ENCODE data around the gene MRPL1. TPM values are rescaled to one million over a fixed set of nuclear protein-coding genes. Genes with fewer than 3 reads are reported as not detected.

MRPL1 gene
- total RNA-seq, 3 donors from 2014 or later (not counting 1 experiment from before 2014, with no cell fraction given): 17.9 to 22.9 (median 22.9) TPM

DNA sequence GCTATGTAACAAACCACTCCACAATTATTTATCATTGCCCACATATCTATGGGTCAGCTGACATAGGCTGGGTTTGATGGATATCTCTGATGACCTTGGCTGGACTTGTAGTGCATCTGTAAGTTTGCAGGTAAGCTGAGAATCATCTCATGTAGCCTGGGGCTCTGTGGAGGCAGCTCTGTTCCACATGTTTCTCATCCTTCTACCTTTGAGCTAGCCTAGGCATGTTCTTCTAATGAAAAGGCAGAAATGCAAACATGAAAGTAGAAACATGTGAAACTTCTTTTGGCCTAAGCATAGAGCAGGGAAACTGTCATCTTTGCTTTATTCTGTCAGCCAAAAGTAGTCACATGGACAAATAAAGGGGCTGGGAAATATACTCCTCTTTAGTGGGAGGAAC is 18.2 kb downstream of the MRPL1 start:
- no peak overlapping the region for H3K4me3 Mint-ChIP-seq
- TF ChIP-seq, protein P1, sequence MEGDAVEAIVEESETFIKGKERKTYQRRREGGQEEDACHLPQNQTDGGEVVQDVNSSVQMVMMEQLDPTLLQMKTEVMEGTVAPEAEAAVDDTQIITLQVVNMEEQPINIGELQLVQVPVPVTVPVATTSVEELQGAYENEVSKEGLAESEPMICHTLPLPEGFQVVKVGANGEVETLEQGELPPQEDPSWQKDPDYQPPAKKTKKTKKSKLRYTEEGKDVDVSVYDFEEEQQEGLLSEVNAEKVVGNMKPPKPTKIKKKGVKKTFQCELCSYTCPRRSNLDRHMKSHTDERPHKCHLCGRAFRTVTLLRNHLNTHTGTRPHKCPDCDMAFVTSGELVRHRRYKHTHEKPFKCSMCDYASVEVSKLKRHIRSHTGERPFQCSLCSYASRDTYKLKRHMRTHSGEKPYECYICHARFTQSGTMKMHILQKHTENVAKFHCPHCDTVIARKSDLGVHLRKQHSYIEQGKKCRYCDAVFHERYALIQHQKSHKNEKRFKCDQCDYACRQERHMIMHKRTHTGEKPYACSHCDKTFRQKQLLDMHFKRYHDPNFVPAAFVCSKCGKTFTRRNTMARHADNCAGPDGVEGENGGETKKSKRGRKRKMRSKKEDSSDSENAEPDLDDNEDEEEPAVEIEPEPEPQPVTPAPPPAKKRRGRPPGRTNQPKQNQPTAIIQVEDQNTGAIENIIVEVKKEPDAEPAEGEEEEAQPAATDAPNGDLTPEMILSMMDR (IDR thresholded peaks at IDR 0.05): no peak
- intact Hi-C loops (cut with micrococcal nuclease): no loop called here
- H3K9me3 Mint-ChIP-seq: no peaks in the 10 kb centered on the region
- no peaks in the 10 kb centered on the region for H3K36me3 Mint-ChIP-seq
- H3K4me1 Mint-ChIP-seq: peaks cover 16 to 22% of the 10 kb centered on the region in 2 donors
- no peak for DNase-seq
- H3K27me3 ChIP-seq (ENCODE audit: control insufficient read depth, insufficient read depth, low read length): no peaks in the 10 kb centered on the region
- no peaks in the 10 kb centered on the region for H3K4me1 ChIP-seq (ENCODE audit: control insufficient read depth, insufficient read depth, low read length)
- peaks cover 14% of the 10 kb centered on the region for H3K36me3 ChIP-seq (ENCODE audit: control insufficient read depth, insufficient read depth, low read length)
- no peak overlapping the region for H3K27ac ChIP-seq (ENCODE audit: low read length)
- no peak overlapping the region for H3K4me3 ChIP-seq (ENCODE audit: low read length)
- no peaks in the 10 kb centered on the region for H3K27me3 Mint-ChIP-seq (ENCODE audit: low read depth in 2 of 2)
- no peak for ATAC-seq
- no peaks in the 10 kb centered on the region for H3K9me3 ChIP-seq (ENCODE audit: control insufficient read depth, insufficient read depth, low read length)
- no peak overlapping the region for H3K27ac Mint-ChIP-seq

DNA sequence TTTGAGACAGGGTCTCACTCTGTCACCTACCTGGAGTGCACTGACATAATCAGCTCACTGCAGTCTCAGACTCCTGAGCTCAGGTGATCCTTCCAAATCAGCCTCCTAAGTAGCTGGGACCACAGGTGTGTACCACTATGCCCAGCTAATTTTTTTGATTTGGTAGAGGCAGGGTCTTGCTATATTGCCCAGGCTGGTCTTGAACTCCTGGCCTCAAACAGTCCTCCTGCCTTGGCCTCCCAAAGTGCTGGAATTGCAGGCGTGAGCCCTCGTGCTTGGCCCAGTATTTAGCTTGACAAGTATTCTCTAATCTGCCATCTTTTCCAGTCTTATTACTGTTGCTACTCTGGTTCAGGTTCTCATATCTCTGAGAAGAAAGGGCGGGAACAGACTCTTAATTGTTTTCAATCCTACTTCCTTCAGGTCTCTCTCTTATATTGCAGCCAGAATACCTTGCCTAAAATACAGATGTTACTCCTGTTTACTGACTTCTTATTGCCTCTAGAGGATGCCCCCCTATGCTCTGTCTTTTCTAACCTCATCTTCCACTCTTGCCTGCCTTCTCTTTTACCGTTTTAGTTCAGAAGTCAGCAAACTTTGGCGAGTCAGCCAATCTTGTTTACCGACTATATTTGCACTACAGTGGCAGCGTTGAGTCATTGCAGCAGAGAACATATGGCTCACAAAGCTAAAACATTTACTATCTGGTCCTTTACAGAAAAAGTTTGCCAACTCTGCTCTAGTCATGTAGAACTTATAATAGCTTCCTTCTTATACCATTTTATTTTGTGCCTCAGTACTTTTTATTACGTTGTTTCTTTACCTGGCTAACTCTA is 19.0 kb downstream of the MRPL1 start:
- Mint-ChIP-seq H3K4me1 (peaks cover 16 to 22% of the 10 kb centered on the region in 2 donors), H3K4me3 (no peak overlapping the region), H3K36me3 (no peaks in the 10 kb centered on the region), H3K27me3 (ENCODE audit: low read depth in 2 of 2) (no peaks in the 10 kb centered on the region), H3K27ac (no peak overlapping the region), H3K9me3 (no peaks in the 10 kb centered on the region)
- H3K4me1 ChIP-seq (ENCODE audit: control insufficient read depth, insufficient read depth, low read length): no peaks in the 10 kb centered on the region
- no peak for ATAC-seq
- WGBS (ENCODE audit: insufficient coverage): 99% methylated on average over 7 of the region's 8 CpGs
- DNase-seq: no peak
- H3K9me3 ChIP-seq (ENCODE audit: control insufficient read depth, insufficient read depth, low read length): no peaks in the 10 kb centered on the region
- intact Hi-C loops (cut with micrococcal nuclease): no loop called here
- TF ChIP-seq, protein P1 (IDR thresholded peaks at IDR 0.05): no peak
- no peaks in the 10 kb centered on the region for H3K27me3 ChIP-seq (ENCODE audit: control insufficient read depth, insufficient read depth, low read length)
- peaks cover 17% of the 10 kb centered on the region for H3K36me3 ChIP-seq (ENCODE audit: control insufficient read depth, insufficient read depth, low read length)
- H3K4me3 ChIP-seq (ENCODE audit: low read length): no peak overlapping the region
- H3K27ac ChIP-seq (ENCODE audit: low read length): no peak overlapping the region

DNA sequence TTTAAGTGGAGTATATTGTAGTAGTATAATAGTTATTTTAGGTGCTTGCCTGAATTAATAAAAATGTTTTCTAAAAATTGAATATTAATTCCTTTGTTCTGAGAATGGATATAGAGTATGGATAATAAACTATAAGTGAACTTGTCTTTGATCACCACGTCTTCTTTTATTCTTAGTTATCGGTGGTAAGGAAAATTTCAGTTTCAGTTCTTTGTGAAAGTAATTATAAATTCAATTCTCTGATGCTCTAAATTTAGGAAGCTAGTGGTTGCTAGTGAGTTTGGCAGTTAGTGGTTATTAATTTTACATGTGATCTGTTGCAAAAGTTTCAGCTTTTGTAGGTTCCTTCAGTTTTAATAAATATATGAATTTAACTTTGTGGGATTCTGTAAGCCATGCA is 30.8 kb downstream of the MRPL1 start:
- Mint-ChIP-seq H3K36me3 (peaks cover 14% of the 10 kb centered on the region), H3K9me3 (no peaks in the 10 kb centered on the region), H3K27me3 (ENCODE audit: low read depth in 2 of 2) (no peaks in the 10 kb centered on the region), H3K4me1 (peaks cover 0 to 12% of the 10 kb centered on the region in 2 donors), H3K27ac (no peak overlapping the region), H3K4me3 (no peak overlapping the region)
- Histone ChIP-seq H3K36me3 (ENCODE audit: control insufficient read depth, insufficient read depth, low read length) (peaks cover 20% of the 10 kb centered on the region), H3K4me3 (ENCODE audit: low read length) (no peak overlapping the region), H3K27ac (ENCODE audit: low read length) (no peak overlapping the region), H3K4me1 (ENCODE audit: control insufficient read depth, insufficient read depth, low read length) (no peaks in the 10 kb centered on the region), H3K27me3 (ENCODE audit: control insufficient read depth, insufficient read depth, low read length) (no peaks in the 10 kb centered on the region), H3K9me3 (ENCODE audit: control insufficient read depth, insufficient read depth, low read length) (no peaks in the 10 kb centered on the region)
- intact Hi-C loops (cut with micrococcal nuclease): no loop called here
- 75% methylated on average over 2 of the region's 2 CpGs for WGBS (ENCODE audit: insufficient coverage)
- TF ChIP-seq, protein P1 (IDR thresholded peaks at IDR 0.05): no peak
- no peak for DNase-seq
- ATAC-seq: no peak

DNA sequence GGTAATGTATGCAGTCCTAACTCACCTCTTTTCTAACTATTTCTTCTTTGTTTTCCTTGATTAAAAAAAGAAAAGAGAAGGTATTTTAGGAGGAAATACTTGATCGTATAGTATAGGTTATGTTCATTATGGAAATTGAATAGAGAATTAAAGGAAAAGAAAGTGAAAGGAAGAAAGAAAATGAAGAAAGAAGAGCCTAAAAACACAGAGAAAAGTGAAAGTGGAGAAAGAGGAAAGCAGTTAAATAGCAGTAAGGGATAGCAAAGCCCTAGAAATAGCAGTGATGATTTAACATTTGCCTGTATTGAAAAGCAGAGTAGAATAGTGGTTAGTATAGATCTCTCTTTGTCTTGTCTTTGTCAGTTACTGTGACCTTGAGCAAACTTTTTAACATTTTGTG is 37.0 kb downstream of the MRPL1 start:
- DNase-seq: no peak
- H3K9me3 Mint-ChIP-seq: no peaks in the 10 kb centered on the region
- Histone ChIP-seq H3K27ac (ENCODE audit: low read length) (no peak overlapping the region), H3K9me3 (ENCODE audit: control insufficient read depth, insufficient read depth, low read length) (no peaks in the 10 kb centered on the region), H3K4me1 (ENCODE audit: control insufficient read depth, insufficient read depth, low read length) (no peaks in the 10 kb centered on the region), H3K4me3 (ENCODE audit: low read length) (no peak overlapping the region), H3K27me3 (ENCODE audit: control insufficient read depth, insufficient read depth, low read length) (no peaks in the 10 kb centered on the region), H3K36me3 (ENCODE audit: control insufficient read depth, insufficient read depth, low read length) (peaks cover 15% of the 10 kb centered on the region)
- peaks cover 6% of the 10 kb centered on the region for H3K36me3 Mint-ChIP-seq
- TF ChIP-seq, protein P1 (IDR thresholded peaks at IDR 0.05): no peak
- peaks cover 15 to 24% of the 10 kb centered on the region in 2 donors for H3K4me1 Mint-ChIP-seq
- H3K4me3 Mint-ChIP-seq: no peak overlapping the region
- WGBS (ENCODE audit: insufficient coverage): 23% methylated on average over 1 of the region's 1 CpG
- no peak for ATAC-seq
- intact Hi-C loops (cut with micrococcal nuclease): no loop called here
- no peaks in the 10 kb centered on the region for H3K27me3 Mint-ChIP-seq (ENCODE audit: low read depth in 2 of 2)
- H3K27ac Mint-ChIP-seq: peak overlapping the region in 1 of 2 donors; percentile 23

All from natural killer cell (primary cell).